Measurements from ENCODE around the gene ZMYM1.
"Not testable (repeated sequence)": the region's sequence is repeated elsewhere in the genome, so short reads cannot be mapped to it uniquely, and the experiment has no call there.

ZMYM1 gene
- total RNA-seq = 5.2 to 35.3 reads per million in 2 experiments

- peak; percentile 70 for DNase-seq (ENCODE audit: low read depth)
Observed at GRCh38 chr1:35079003-35079930, at the start of gene ZMYM1. Gene ZMYM1 (plus strand): TSS chr1:35079385. CDS start chr1:35093988, 14,603 bp downstream.

- DNase-seq (ENCODE audit: low read depth) = no peak
Observed at GRCh38 chr1:35029761-35030160, 49.4 kb upstream of the ZMYM1 start.

GRCh38 chr1:35030338-35030737 lies 48.8 kb upstream of the ZMYM1 start:
- no peak for DNase-seq (ENCODE audit: low read depth)

GRCh38 chr1:35030756-35031446 lies 48.3 kb upstream of the ZMYM1 start:
- DNase-seq (ENCODE audit: low read depth) = no peak

GRCh38 chr1:35032384-35032739 lies 46.8 kb upstream of the ZMYM1 start:
- no peak for DNase-seq (ENCODE audit: low read depth)

- no peak for DNase-seq (ENCODE audit: low read depth)
Observed at GRCh38 chr1:35033346-35033745, 45.8 kb upstream of the ZMYM1 start.

GRCh38 chr1:35036621-35037020 lies 42.6 kb upstream of the ZMYM1 start:
- no peak for DNase-seq (ENCODE audit: low read depth)

GRCh38 chr1:35037206-35037605 lies 42.0 kb upstream of the ZMYM1 start:
- DNase-seq (ENCODE audit: low read depth) = no peak

GRCh38 chr1:35038723-35039122 lies 40.5 kb upstream of the ZMYM1 start:
- DNase-seq (ENCODE audit: low read depth) = no peak

GRCh38 chr1:35043498-35043897 lies 35.7 kb upstream of the ZMYM1 start:
- no peak for DNase-seq (ENCODE audit: low read depth)

GRCh38 chr1:35044431-35044830 lies 34.8 kb upstream of the ZMYM1 start:
- no peak for DNase-seq (ENCODE audit: low read depth)

- DNase-seq (ENCODE audit: low read depth) = no peak
Observed at GRCh38 chr1:35046730-35047129, 32.5 kb upstream of the ZMYM1 start.

- no peak for DNase-seq (ENCODE audit: low read depth)
Observed at GRCh38 chr1:35047188-35047858, 31.9 kb upstream of the ZMYM1 start.

GRCh38 chr1:35049116-35049515 lies 30.1 kb upstream of the ZMYM1 start:
- no peak for DNase-seq (ENCODE audit: low read depth)

- DNase-seq (ENCODE audit: low read depth) = no peak
Observed at GRCh38 chr1:35053433-35053832, 25.8 kb upstream of the ZMYM1 start.

- not testable (repeated sequence) for DNase-seq (ENCODE audit: low read depth)
Observed at GRCh38 chr1:35054282-35054681, 24.9 kb upstream of the ZMYM1 start.

GRCh38 chr1:35058321-35058720 lies 20.9 kb upstream of the ZMYM1 start:
- not testable (repeated sequence) for DNase-seq (ENCODE audit: low read depth)

- DNase-seq (ENCODE audit: low read depth) = no peak
Observed at GRCh38 chr1:35058988-35059387, 20.2 kb upstream of the ZMYM1 start.

- DNase-seq (ENCODE audit: low read depth) = no peak
Observed at GRCh38 chr1:35062518-35063196, 16.5 kb upstream of the ZMYM1 start.

- DNase-seq (ENCODE audit: low read depth) = no peak
Observed at GRCh38 chr1:35064265-35064664, 14.9 kb upstream of the ZMYM1 start.

- DNase-seq (ENCODE audit: low read depth) = no peak
Observed at GRCh38 chr1:35069746-35070145, 9.4 kb upstream of the ZMYM1 start.

GRCh38 chr1:35073265-35073811 lies 5.8 kb upstream of the ZMYM1 start:
- no peak for DNase-seq (ENCODE audit: low read depth)
